ENCODE results near the gene ARMC5.
"Not testable (repeated sequence)": the region's sequence is repeated elsewhere in the genome, so short reads cannot be mapped to it uniquely, and the experiment has no call there.

ARMC5 gene

GRCh38 chr16:31499928-31500327, 40.6 kb downstream of the ARMC5 start:
- DNase-seq (ENCODE audit: low read depth in 2 of 2): no peak

GRCh38 chr16:31501226-31501965, 42.1 kb downstream of the ARMC5 start:
- DNase-seq (ENCODE audit: low read depth in 2 of 2): no peak

- DNase-seq (ENCODE audit: low read depth in 2 of 2): no peak
Measured at GRCh38 chr16:31501966-31502348, 42.7 kb downstream of the ARMC5 start.

- DNase-seq (ENCODE audit: low read depth in 2 of 2): no peak
Measured at GRCh38 chr16:31502981-31503380, 43.7 kb downstream of the ARMC5 start.

- not testable (repeated sequence) for DNase-seq (ENCODE audit: low read depth in 2 of 2)
Measured at GRCh38 chr16:31503555-31503954, 44.3 kb downstream of the ARMC5 start.

GRCh38 chr16:31504159-31504558, 44.9 kb downstream of the ARMC5 start:
- no peak for DNase-seq (ENCODE audit: low read depth in 2 of 2)

GRCh38 chr16:31505483-31505882, 46.2 kb downstream of the ARMC5 start:
- no peak for DNase-seq (ENCODE audit: low read depth in 2 of 2)

- DNase-seq (ENCODE audit: low read depth in 2 of 2): no peak
Measured at GRCh38 chr16:31507617-31507928, 48.3 kb downstream of the ARMC5 start.

- peak; percentile 54 to 68 for DNase-seq (ENCODE audit: low read depth in 2 of 2)
Measured at GRCh38 chr16:31507929-31508705, 48.8 kb downstream of the ARMC5 start, which contains the start of gene RUSF1. Gene RUSF1 (minus strand): TSS chr16:31508391. CDS start chr16:31508373, 18 bp downstream.

GRCh38 chr16:31508706-31509195, 49.5 kb downstream of the ARMC5 start:
- no peak for DNase-seq (ENCODE audit: low read depth in 2 of 2)

- DNase-seq (ENCODE audit: low read depth in 2 of 2): no peak
Measured at GRCh38 chr16:31513126-31513525, 53.8 kb downstream of the ARMC5 start.

GRCh38 chr16:31513884-31514283, 54.6 kb downstream of the ARMC5 start:
- no peak for DNase-seq (ENCODE audit: low read depth in 2 of 2)

Measured in stimulated activated CD8-positive, alpha-beta memory T cell treated with anti-CD3 and anti-CD28 coated beads, Interleukin-2, amount 100 ng/mL, for 1 hour (primary cell).